ENCODE measurements around the gene TYW1B.
"Not testable (repeated sequence)": the region's sequence is repeated elsewhere in the genome, so short reads cannot be mapped to it uniquely, and the experiment has no call there.

Gene TYW1B

DNA sequence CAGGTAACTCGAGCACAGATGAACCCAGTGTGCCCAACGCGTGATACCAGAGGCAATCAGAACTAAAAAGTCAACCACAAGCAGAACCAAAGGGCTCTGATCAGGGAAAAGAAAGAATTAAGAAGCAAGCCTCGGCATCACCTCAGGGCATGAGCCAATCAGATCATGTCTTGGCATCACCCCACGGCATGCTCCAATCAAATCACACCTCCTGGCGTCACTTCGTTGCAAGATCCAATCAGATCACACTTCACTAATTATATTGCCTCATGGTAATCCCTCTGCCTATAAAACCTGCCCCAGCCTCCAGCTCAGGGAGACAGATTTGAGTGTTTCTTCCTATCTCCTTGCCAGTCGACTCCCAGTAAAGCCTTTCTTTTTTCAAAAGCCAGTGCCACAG lies 46.8 kb downstream of the TYW1B start:
- ATAC-seq (ENCODE audit: low read depth) (no peak), DNase-seq (ENCODE audit: low spot score) (no peak)
- H3K27me3 ChIP-seq (ENCODE audit: insufficient read depth, poor library complexity, severe bottlenecking): no peaks in the 10 kb centered on the region
- no peaks in the 10 kb centered on the region for H3K9me3 ChIP-seq (ENCODE audit: severe bottlenecking)
- H3K4me1 ChIP-seq (ENCODE audit: insufficient read depth, poor library complexity, severe bottlenecking): no peaks in the 10 kb centered on the region
- no peak overlapping the region for H3K27ac ChIP-seq (ENCODE audit: poor library complexity, severe bottlenecking)
- TF ChIP-seq CTCF (IDR thresholded peaks at IDR 0.05; ENCODE audit: poor library complexity, severe bottlenecking): no peak
- H3K36me3 ChIP-seq (ENCODE audit: low read depth): no peaks in the 10 kb centered on the region
- H3K4me3 ChIP-seq (ENCODE audit: severe bottlenecking): no peak overlapping the region

- DNase-seq (ENCODE audit: low spot score); ATAC-seq (ENCODE audit: low read depth); H3K27ac ChIP-seq (ENCODE audit: poor library complexity, severe bottlenecking); H3K27me3 ChIP-seq (ENCODE audit: insufficient read depth, poor library complexity, severe bottlenecking); H3K9me3 ChIP-seq (ENCODE audit: severe bottlenecking); H3K4me1 ChIP-seq (ENCODE audit: insufficient read depth, poor library complexity, severe bottlenecking); H3K36me3 ChIP-seq (ENCODE audit: low read depth); H3K4me3 ChIP-seq (ENCODE audit: severe bottlenecking): not testable (repeated sequence)
Measured at GRCh38 chr7:72780289-72780894, 47.6 kb downstream of the TYW1B start.

- not testable (repeated sequence) for H3K4me1 ChIP-seq (ENCODE audit: insufficient read depth, poor library complexity, severe bottlenecking); H3K9me3 ChIP-seq (ENCODE audit: severe bottlenecking); H3K4me3 ChIP-seq (ENCODE audit: severe bottlenecking); ATAC-seq (ENCODE audit: low read depth); H3K36me3 ChIP-seq (ENCODE audit: low read depth); H3K27me3 ChIP-seq (ENCODE audit: insufficient read depth, poor library complexity, severe bottlenecking); H3K27ac ChIP-seq (ENCODE audit: poor library complexity, severe bottlenecking); DNase-seq (ENCODE audit: low spot score)
Measured at GRCh38 chr7:72777167-72777566, 50.8 kb downstream of the TYW1B start.

DNA sequence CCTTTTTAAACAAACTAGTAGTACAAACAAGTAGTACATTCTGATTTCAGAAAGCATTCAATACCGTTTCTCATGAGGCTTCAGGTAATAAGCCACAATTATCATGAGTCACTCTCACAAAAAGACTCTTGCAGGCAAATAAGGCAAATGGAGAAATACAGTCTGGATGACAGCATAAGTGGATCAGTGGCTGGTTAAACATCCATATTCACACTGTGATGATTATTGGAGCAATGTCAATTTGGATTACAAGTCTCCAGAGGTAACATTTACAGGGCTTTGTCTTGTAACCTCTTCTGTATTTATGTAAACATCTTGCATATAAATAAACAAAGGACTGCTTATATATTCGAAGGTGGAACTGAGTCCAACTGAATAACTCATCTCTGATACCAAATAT lies 55.4 kb downstream of the TYW1B start:
- H3K4me1 ChIP-seq (ENCODE audit: insufficient read depth, poor library complexity, severe bottlenecking); H3K4me3 ChIP-seq (ENCODE audit: severe bottlenecking); H3K27ac ChIP-seq (ENCODE audit: poor library complexity, severe bottlenecking); H3K9me3 ChIP-seq (ENCODE audit: severe bottlenecking); H3K36me3 ChIP-seq (ENCODE audit: low read depth); ATAC-seq (ENCODE audit: low read depth); DNase-seq (ENCODE audit: low spot score); H3K27me3 ChIP-seq (ENCODE audit: insufficient read depth, poor library complexity, severe bottlenecking): not testable (repeated sequence)

DNA sequence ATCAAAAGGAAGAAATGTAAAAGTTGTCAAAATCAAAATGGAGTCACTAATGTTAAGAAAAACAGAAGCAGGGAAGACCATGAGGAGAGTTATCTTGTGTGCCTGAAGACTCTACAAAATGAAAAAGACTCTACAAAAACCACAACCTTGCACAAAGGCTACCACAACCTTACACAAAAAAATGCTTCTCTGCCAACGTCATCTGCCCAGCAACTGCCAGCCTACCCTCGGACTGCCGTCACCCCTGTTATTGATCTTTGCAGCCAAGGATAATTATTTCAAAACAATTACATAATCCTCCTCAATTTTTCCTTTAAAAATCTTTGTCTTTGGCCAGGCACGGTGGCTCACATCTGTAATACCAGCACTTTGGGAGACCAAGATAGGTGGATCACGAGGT lies 61.0 kb downstream of the TYW1B start:
- not testable (repeated sequence) for DNase-seq (ENCODE audit: low spot score); H3K36me3 ChIP-seq (ENCODE audit: low read depth)

GRCh38 chr7:72760602-72761001 lies 67.4 kb downstream of the TYW1B start:
- H3K4me3 ChIP-seq (ENCODE audit: severe bottlenecking): no peak overlapping the region
- TF ChIP-seq CTCF (IDR thresholded peaks at IDR 0.05; ENCODE audit: poor library complexity, severe bottlenecking): no peak
- H3K9me3 ChIP-seq (ENCODE audit: severe bottlenecking): no peaks in the 10 kb centered on the region
- H3K27me3 ChIP-seq (ENCODE audit: insufficient read depth, poor library complexity, severe bottlenecking): no peaks in the 10 kb centered on the region
- DNase-seq (ENCODE audit: low spot score) (no peak), ATAC-seq (ENCODE audit: low read depth) (no peak)
- H3K36me3 ChIP-seq (ENCODE audit: low read depth): no peaks in the 10 kb centered on the region
- no peaks in the 10 kb centered on the region for H3K4me1 ChIP-seq (ENCODE audit: insufficient read depth, poor library complexity, severe bottlenecking)
- H3K27ac ChIP-seq (ENCODE audit: poor library complexity, severe bottlenecking): no peak overlapping the region

More for the DNA sequence above, 61.0 kb downstream of the TYW1B start:
- not testable (repeated sequence) for ATAC-seq (ENCODE audit: low read depth); H3K4me3 ChIP-seq (ENCODE audit: severe bottlenecking); H3K27ac ChIP-seq (ENCODE audit: poor library complexity, severe bottlenecking); H3K27me3 ChIP-seq (ENCODE audit: insufficient read depth, poor library complexity, severe bottlenecking); H3K9me3 ChIP-seq (ENCODE audit: severe bottlenecking); H3K4me1 ChIP-seq (ENCODE audit: insufficient read depth, poor library complexity, severe bottlenecking)

GRCh38 chr7:72754312-72754711 lies 73.7 kb downstream of the TYW1B start:
- ATAC-seq (ENCODE audit: low read depth) (no peak), DNase-seq (ENCODE audit: low spot score) (no peak)
- no peaks in the 10 kb centered on the region for H3K4me1 ChIP-seq (ENCODE audit: insufficient read depth, poor library complexity, severe bottlenecking)
- no peak for TF ChIP-seq CTCF (IDR thresholded peaks at IDR 0.05; ENCODE audit: poor library complexity, severe bottlenecking)
- no peak overlapping the region for H3K4me3 ChIP-seq (ENCODE audit: severe bottlenecking)
- H3K36me3 ChIP-seq (ENCODE audit: low read depth): no peaks in the 10 kb centered on the region
- no peaks in the 10 kb centered on the region for H3K9me3 ChIP-seq (ENCODE audit: severe bottlenecking)
- no peak overlapping the region for H3K27ac ChIP-seq (ENCODE audit: poor library complexity, severe bottlenecking)
- no peaks in the 10 kb centered on the region for H3K27me3 ChIP-seq (ENCODE audit: insufficient read depth, poor library complexity, severe bottlenecking)
